Mesothelial cell of epicardium (in vitro differentiated cells): ENCODE results near the gene MACROH2A2. TPM values are rescaled to one million over a fixed set of nuclear protein-coding genes. Genes with fewer than 3 reads are reported as not detected.

Source experiments
- DNase-seq, 2 experiments: peaks; one replicate each; pipeline ENCODE4 v3.0.0; 2021; ENCODE audit warnings: low spot score in 2 of 2; ENCODE audit not compliant: unreplicated experiment in 2 of 2
- H3K27ac Mint-ChIP-seq: 2 replicates; pipeline ENCODE4 v1.8.0; 2021; ENCODE audit warnings: mixed read lengths
- H3K27me3 Mint-ChIP-seq: 2 replicates; pipeline ENCODE4 v1.8.0; 2021; ENCODE audit warnings: low read depth, mixed read lengths
- H3K36me3 Mint-ChIP-seq: 2 replicates; pipeline ENCODE4 v1.8.0; 2021; ENCODE audit warnings: mixed read lengths
- H3K4me1 Mint-ChIP-seq: 2 replicates; pipeline ENCODE4 v1.8.0; 2021; ENCODE audit warnings: mixed read lengths
- H3K4me3 Mint-ChIP-seq: 2 replicates; pipeline ENCODE4 v1.8.0; 2021; ENCODE audit warnings: mild to moderate bottlenecking, moderate library complexity, mixed read lengths
- H3K9me3 Mint-ChIP-seq: 2 replicates; pipeline ENCODE4 v1.8.0; 2021; ENCODE audit warnings: mixed read lengths
- CTCF ChIP-seq: fragments of 200-600 bp; sonication (generic); IDR thresholded peaks from one replicate; pipeline ENCODE4 v1.5.0; 2021; ENCODE audit warnings: antibody characterized with exemption; ENCODE audit not compliant: unreplicated experiment
- total RNA-seq: library from RNA; stranded (reverse); gene quantifications from 3 replicates; pipeline ENCODE4 v1.2.1, GENCODE V29; 2021

The MACROH2A2 gene
- total RNA-seq, 1 donor from 2014 or later = 125 TPM

- Mint-ChIP-seq H3K27me3 (no peaks in the 10 kb centered on the region), H3K4me3 (no peak overlapping the region), H3K4me1 (no peaks in the 10 kb centered on the region), H3K9me3 (no peaks in the 10 kb centered on the region), H3K27ac (no peak overlapping the region), H3K36me3 (peaks cover 33% of the 10 kb centered on the region)
- no peak for TF ChIP-seq CTCF
- DNase-seq = no peak
Observed at GRCh38 chr10:70088308-70088698, 35.7 kb downstream of the MACROH2A2 start.

GRCh38 chr10:70090013-70090412 lies 37.4 kb downstream of the MACROH2A2 start:
- no peak overlapping the region for H3K4me3 Mint-ChIP-seq
- H3K4me1 Mint-ChIP-seq = no peaks in the 10 kb centered on the region
- no peaks in the 10 kb centered on the region for H3K9me3 Mint-ChIP-seq
- no peak for TF ChIP-seq CTCF
- no peak for DNase-seq
- no peak overlapping the region for H3K27ac Mint-ChIP-seq
- H3K36me3 Mint-ChIP-seq = peaks cover 37% of the 10 kb centered on the region
- H3K27me3 Mint-ChIP-seq = no peaks in the 10 kb centered on the region

GRCh38 chr10:70090951-70091350 lies 38.3 kb downstream of the MACROH2A2 start:
- DNase-seq = no peak
- no peaks in the 10 kb centered on the region for H3K9me3 Mint-ChIP-seq
- no peaks in the 10 kb centered on the region for H3K4me1 Mint-ChIP-seq
- no peak overlapping the region for H3K27ac Mint-ChIP-seq
- no peak overlapping the region for H3K4me3 Mint-ChIP-seq
- H3K27me3 Mint-ChIP-seq = no peaks in the 10 kb centered on the region
- TF ChIP-seq CTCF = no peak
- peaks cover 41% of the 10 kb centered on the region for H3K36me3 Mint-ChIP-seq

GRCh38 chr10:70092389-70092718 lies 39.7 kb downstream of the MACROH2A2 start:
- H3K27ac Mint-ChIP-seq = no peak overlapping the region
- TF ChIP-seq CTCF = no peak
- peaks cover 44% of the 10 kb centered on the region for H3K36me3 Mint-ChIP-seq
- no peak for DNase-seq
- H3K4me3 Mint-ChIP-seq = no peak overlapping the region
- no peaks in the 10 kb centered on the region for H3K4me1 Mint-ChIP-seq
- no peaks in the 10 kb centered on the region for H3K27me3 Mint-ChIP-seq
- H3K9me3 Mint-ChIP-seq = no peaks in the 10 kb centered on the region

- no peaks in the 10 kb centered on the region for H3K27me3 Mint-ChIP-seq
- no peak for DNase-seq
- no peak overlapping the region for H3K4me3 Mint-ChIP-seq
- H3K27ac Mint-ChIP-seq = no peak overlapping the region
- no peaks in the 10 kb centered on the region for H3K4me1 Mint-ChIP-seq
- no peaks in the 10 kb centered on the region for H3K9me3 Mint-ChIP-seq
- H3K36me3 Mint-ChIP-seq = peaks cover 48% of the 10 kb centered on the region
- TF ChIP-seq CTCF = no peak
Observed at GRCh38 chr10:70093335-70093944, 40.8 kb downstream of the MACROH2A2 start.

GRCh38 chr10:70094250-70094649 lies 41.6 kb downstream of the MACROH2A2 start:
- Mint-ChIP-seq H3K4me1 (no peaks in the 10 kb centered on the region), H3K9me3 (no peaks in the 10 kb centered on the region), H3K36me3 (peaks cover 52% of the 10 kb centered on the region), H3K27me3 (no peaks in the 10 kb centered on the region), H3K27ac (no peak overlapping the region), H3K4me3 (no peak overlapping the region)
- DNase-seq = no peak
- no peak for TF ChIP-seq CTCF
